ENCODE results near the gene KRTAP6-3. TPM values are rescaled to one million over a fixed set of nuclear protein-coding genes. Genes with fewer than 3 reads are reported as not detected.

The KRTAP6-3 gene
- total RNA-seq, result not detected in 2 replicates
- not detected for total RNA-seq (2013)
- not detected in 2 replicates for polyA plus RNA-seq
- not detected in 2 replicates for polyA minus RNA-seq

GRCh38 chr21:30592140-30592539 lies at the start of gene KRTAP6-3:
Gene KRTAP6-3, plus strand, starts transcription at chr21:30592440. Its CDS starts 6 bp downstream, at chr21:30592446.
- Histone ChIP-seq H3K9ac (ENCODE audit: low read length) (no peak within 1 kb of the TSS), H3K27me3 (replicated peaks in 1 of 4; ENCODE audit: control extremely low read depth in 1 of 4, control insufficient read depth in 3 of 4, insufficient read depth in 4 of 4, low read length in 3 of 4) (no peaks in the 10 kb centered on the region), H3K4me3 (ENCODE audit: control extremely low read depth in 1 of 5, extremely low read depth in 1 of 5, insufficient read depth in 1 of 5, low read depth in 2 of 5, low read length in 4 of 5) (no peak within 1 kb of the TSS), H3K4me2 (replicated peaks; ENCODE audit: low read depth, low read length, poor library complexity, severe bottlenecking) (no peak within 1 kb of the TSS), H3K27ac (ENCODE audit: low read length in 2 of 2) (no peak within 1 kb of the TSS), H2AFZ (ENCODE audit: insufficient read depth, low read depth, low read length, poor library complexity, severe bottlenecking) (no peak within 1 kb of the TSS), H3K79me2 (ENCODE audit: control insufficient read depth, insufficient read depth, low read length) (no peaks in the 10 kb centered on the region), H3K36me3 (replicated peaks in 1 of 2; ENCODE audit: control extremely low read depth in 1 of 2, control insufficient read depth in 1 of 2, extremely low read depth in 1 of 2, insufficient read depth in 2 of 2, low read length in 1 of 2) (no peaks in the 10 kb centered on the region), H3K9me3 (ENCODE audit: control extremely low read depth in 1 of 3, control insufficient read depth in 2 of 3, insufficient read depth in 1 of 3, low read length in 2 of 3) (peaks cover 0 to 4% (median 3%) of the 10 kb centered on the region in 3 donors), H3K4me1 (ENCODE audit: control insufficient read depth in 2 of 2, insufficient read depth in 2 of 2, low read length in 2 of 2) (no peaks in the 10 kb centered on the region), H4K20me1 (ENCODE audit: control insufficient read depth, insufficient read depth, low read length, poor library complexity, severe bottlenecking) (no peaks in the 10 kb centered on the region)
- DNase-seq, result no peak
- TF ChIP-seq CTCF (IDR thresholded peaks at IDR 0.05), result no peak
- TF ChIP-seq EZH2 (IDR thresholded peaks at IDR 0.05; ENCODE audit: borderline replicate concordance, insufficient read depth, low read depth, low read length, poor library complexity, severe bottlenecking), result no peak
- WGBS (ENCODE audit: insufficient coverage), result 94% methylated on average over 2 of the region's 4 CpGs
- Mint-ChIP-seq H3K27me3 (no peaks in the 10 kb centered on the region), H3K27ac (no peak within 1 kb of the TSS), H3K9me3 (ENCODE audit: insufficient read depth) (peaks cover 5% of the 10 kb centered on the region), H3K4me3 (no peak within 1 kb of the TSS), H3K4me1 (no peaks in the 10 kb centered on the region)
- ATAC-seq (ENCODE audit: low read depth), result no peak
- CTCF ChIA-PET, result no interaction called here
- intact Hi-C loops (cut with micrococcal nuclease), result no loop called here
- POLR2A ChIA-PET, result no interaction called here

- ChIA-PET POLR2A (no interaction called here), CTCF (no interaction called here)
- H3K4me1 ChIP-seq (ENCODE audit: control insufficient read depth in 2 of 2, insufficient read depth in 2 of 2, low read length in 2 of 2), result no peaks in the 10 kb centered on the region
- TF ChIP-seq CTCF (IDR thresholded peaks at IDR 0.05), result no peak
- no peak for TF ChIP-seq EZH2 (IDR thresholded peaks at IDR 0.05; ENCODE audit: borderline replicate concordance, insufficient read depth, low read depth, low read length, poor library complexity, severe bottlenecking)
- no peak overlapping the region for H3K9ac ChIP-seq (ENCODE audit: low read length)
- H3K79me2 ChIP-seq (ENCODE audit: control insufficient read depth, insufficient read depth, low read length), result no peaks in the 10 kb centered on the region
- no peak overlapping the region for H2AFZ ChIP-seq (ENCODE audit: insufficient read depth, low read depth, low read length, poor library complexity, severe bottlenecking)
- H3K27me3 ChIP-seq (replicated peaks in 1 of 4; ENCODE audit: control extremely low read depth in 1 of 4, control insufficient read depth in 3 of 4, insufficient read depth in 4 of 4, low read length in 3 of 4), result no peaks in the 10 kb centered on the region
- no peak overlapping the region for H3K4me2 ChIP-seq (replicated peaks; ENCODE audit: low read depth, low read length, poor library complexity, severe bottlenecking)
- H3K9me3 ChIP-seq (ENCODE audit: control extremely low read depth in 1 of 3, control insufficient read depth in 2 of 3, insufficient read depth in 1 of 3, low read length in 2 of 3), result peaks cover 0 to 4% (median 3%) of the 10 kb centered on the region in 3 donors
- intact Hi-C loops (cut with micrococcal nuclease), result no loop called here
- WGBS (ENCODE audit: insufficient coverage), result 86% methylated on average over 1 of the region's 1 CpG
- Mint-ChIP-seq H3K27me3 (no peaks in the 10 kb centered on the region), H3K4me3 (no peak overlapping the region), H3K4me1 (no peaks in the 10 kb centered on the region), H3K9me3 (ENCODE audit: insufficient read depth) (peaks cover 3% of the 10 kb centered on the region), H3K27ac (no peak overlapping the region)
- H3K4me3 ChIP-seq (ENCODE audit: control extremely low read depth in 1 of 5, extremely low read depth in 1 of 5, insufficient read depth in 1 of 5, low read depth in 2 of 5, low read length in 4 of 5), result no peak overlapping the region
- no peak overlapping the region for H3K27ac ChIP-seq (ENCODE audit: low read length in 2 of 2)
- no peaks in the 10 kb centered on the region for H3K36me3 ChIP-seq (replicated peaks in 1 of 2; ENCODE audit: control extremely low read depth in 1 of 2, control insufficient read depth in 1 of 2, extremely low read depth in 1 of 2, insufficient read depth in 2 of 2, low read length in 1 of 2)
- no peaks in the 10 kb centered on the region for H4K20me1 ChIP-seq (ENCODE audit: control insufficient read depth, insufficient read depth, low read length, poor library complexity, severe bottlenecking)
- ATAC-seq (ENCODE audit: low read depth), result no peak
- DNase-seq, result no peak
Observed at GRCh38 chr21:30552782-30553181, 39.5 kb upstream of the KRTAP6-3 start.

Measured in B cell (primary cell).